ENCODE data around the gene SSBP1. TPM values are rescaled to one million over a fixed set of nuclear protein-coding genes. Genes with fewer than 3 reads are reported as not detected.
A peak's percentile ranks its signal among the peaks of the same experiment; 100 is the strongest.
"Not testable (repeated sequence)": the region's sequence is repeated elsewhere in the genome, so short reads cannot be mapped to it uniquely, and the experiment has no call there.

Gene SSBP1
- total RNA-seq = 32.9 TPM

- DNase-seq (ENCODE audit: low read depth in 2 of 3, low spot score in 2 of 3) = peak; percentile 87 to 99 (median 97)
Observed at GRCh38 chr7:141737836-141738591, at the start of gene SSBP1. Gene SSBP1 (plus strand): TSS chr7:141738358. CDS start chr7:141739167, 809 bp downstream.

- DNase-seq (ENCODE audit: low read depth in 2 of 3, low spot score in 2 of 3) = not testable (repeated sequence)
Observed at GRCh38 chr7:141689072-141689825, 48.9 kb upstream of the SSBP1 start.

- no peak for DNase-seq (ENCODE audit: low read depth in 2 of 3, low spot score in 2 of 3)
Observed at GRCh38 chr7:141691540-141691939, 46.6 kb upstream of the SSBP1 start.

GRCh38 chr7:141691961-141692360 is 46.2 kb upstream of the SSBP1 start:
- DNase-seq (ENCODE audit: low read depth in 2 of 3, low spot score in 2 of 3) = no peak

GRCh38 chr7:141693082-141693481 is 45.1 kb upstream of the SSBP1 start:
- no peak for DNase-seq (ENCODE audit: low read depth in 2 of 3, low spot score in 2 of 3)

GRCh38 chr7:141695803-141696289 is 42.3 kb upstream of the SSBP1 start:
- no peak for DNase-seq (ENCODE audit: low read depth in 2 of 3, low spot score in 2 of 3)

GRCh38 chr7:141696348-141696747 is 41.8 kb upstream of the SSBP1 start:
- DNase-seq (ENCODE audit: low read depth in 2 of 3, low spot score in 2 of 3) = no peak

- DNase-seq (ENCODE audit: low read depth in 2 of 3, low spot score in 2 of 3) = no peak
Observed at GRCh38 chr7:141697211-141697871, 40.8 kb upstream of the SSBP1 start.

GRCh38 chr7:141698247-141699015 is 39.7 kb upstream of the SSBP1 start:
- DNase-seq (ENCODE audit: low read depth in 2 of 3, low spot score in 2 of 3) = peak in 2 of 3 donors; percentile 32 to 48

GRCh38 chr7:141699860-141700259 is 38.3 kb upstream of the SSBP1 start:
- DNase-seq (ENCODE audit: low read depth in 2 of 3, low spot score in 2 of 3) = no peak

GRCh38 chr7:141700296-141700847 is 37.8 kb upstream of the SSBP1 start:
- no peak for DNase-seq (ENCODE audit: low read depth in 2 of 3, low spot score in 2 of 3)

- no peak for DNase-seq (ENCODE audit: low read depth in 2 of 3, low spot score in 2 of 3)
Observed at GRCh38 chr7:141700848-141701371, 37.2 kb upstream of the SSBP1 start.

GRCh38 chr7:141701489-141702046 is 36.6 kb upstream of the SSBP1 start:
- DNase-seq (ENCODE audit: low read depth in 2 of 3, low spot score in 2 of 3) = peak; percentile 41 to 87 (median 78)

GRCh38 chr7:141702047-141702567 is 36.1 kb upstream of the SSBP1 start, which contains the start of gene DENND11:
Gene DENND11 (minus strand): TSS chr7:141702166. CDS start chr7:141702153, 13 bp downstream.
- DNase-seq (ENCODE audit: low read depth in 2 of 3, low spot score in 2 of 3) = peak; percentile 50 to 67 (median 65)

GRCh38 chr7:141702892-141703291 is 35.3 kb upstream of the SSBP1 start:
- no peak for DNase-seq (ENCODE audit: low read depth in 2 of 3, low spot score in 2 of 3)

GRCh38 chr7:141704112-141704511 is 34.0 kb upstream of the SSBP1 start:
- DNase-seq (ENCODE audit: low read depth in 2 of 3, low spot score in 2 of 3) = no peak

- DNase-seq (ENCODE audit: low read depth in 2 of 3, low spot score in 2 of 3) = no peak
Observed at GRCh38 chr7:141704741-141705140, 33.4 kb upstream of the SSBP1 start.

GRCh38 chr7:141706239-141707064 is 31.7 kb upstream of the SSBP1 start:
- DNase-seq (ENCODE audit: low read depth in 2 of 3, low spot score in 2 of 3) = no peak
